K562 (cell line): ENCODE data around the gene GPR3. TPM values are rescaled to one million over a fixed set of nuclear protein-coding genes. Genes with fewer than 3 reads are reported as not detected.

ENCODE experiments used
- BMI1 ChIP-seq: fragments of 150-350 bp; IDR thresholded peaks from 2 replicates; pipeline ENCODE4 v1.6.1; 2014; ENCODE audit warnings: low read length
- CHD2 ChIP-seq: IDR thresholded peaks from 2 replicates; pipeline ENCODE4 v1.6.1; 2011; ENCODE audit warnings: low read depth, low read length
- HMG20B ChIP-seq: fragments of 250-450 bp; sonication (Bioruptor Pico); IDR thresholded peaks from 2 replicates; pipeline ENCODE4 v1.5.0; 2021; ENCODE audit warnings: mild to moderate bottlenecking
- MEIS2 ChIP-seq: fragments of 450-650 bp; IDR thresholded peaks from 2 replicates; pipeline ENCODE4 v1.6.1; 2014; ENCODE audit warnings: mild to moderate bottlenecking; ENCODE audit not compliant: partially characterized antibody
- PYGO2 ChIP-seq: fragments of 450-650 bp; IDR thresholded peaks from 2 replicates; pipeline ENCODE4 v1.6.1; 2016; ENCODE audit warnings: mild to moderate bottlenecking, missing genetic modification characterization, moderate library complexity, missing compliant biosample characterization
- SAP30 ChIP-seq: fragments of 200-600 bp; sonication (generic); IDR thresholded peaks from 2 replicates; pipeline ENCODE4 v1.6.1; 2012; ENCODE audit warnings: borderline replicate concordance, low read depth, mild to moderate bottlenecking, moderate library complexity, low read length, control low read depth, inconsistent platforms; ENCODE audit not compliant: insufficient read depth, poor library complexity, severe bottlenecking
- SRF ChIP-seq, 2 experiments: fragments of 250-450, 450-650 bp in 1 of 2; sonication (Bioruptor Pico) in 1 of 2; sonication (generic) in 1 of 2; formaldehyde crosslinking; IDR thresholded peaks; 2 replicates each; pipeline versions ENCODE4 v1.5.0 to v1.5.1; 2020 to 2022; ENCODE audit warnings: mild to moderate bottlenecking in 1 of 2, missing genetic modification reagents in 1 of 2
- ZNF347 ChIP-seq: fragments of 450-650 bp; formaldehyde crosslinking; IDR thresholded peaks from 2 replicates; pipeline ENCODE4 v1.4.0; 2020; ENCODE audit warnings: low read depth, mild to moderate bottlenecking, moderate library complexity
- polyA plus RNA-seq, 8 experiments: library from polyadenylated mRNA; depleted of rRNA in 4 of 8; stranded (reverse) in 5 of 8; unstranded in 3 of 8; fragments of >200 nt; fragmentation: Nextera tagmentation in 2 of 8; fragmentation: Illumina TruSeq in 1 of 8; extraction: Ambion mirVana in 2 of 8; extraction: Trizol in 1 of 8; gene quantifications; 2 replicates each; pipeline versions ENCODE4 v1.2.1 to v1.2.3, GENCODE V29; 2011 to 2014; ENCODE audit warnings: inconsistent platforms in 1 of 8, missing spikeins in 1 of 8
- total RNA-seq, 7 experiments: library from RNA; depleted of rRNA in 6 of 7; stranded (reverse); fragments of >200 nt in 6 of 7; fragmentation: Illumina TruSeq in 2 of 7; extraction: Trizol in 2 of 7; gene quantifications; 2 replicates each; pipeline versions ENCODE4 v1.2.1 to v1.2.3, GENCODE V29; 2011 to 2021; ENCODE audit warnings: low replicate concordance in 1 of 7
- TF ChIP-seq, protein P1 (sequence below): fragments of 200-600 bp; sonication (generic); IDR thresholded peaks from one replicate; pipeline ENCODE4 v1.6.1; 2012; ENCODE audit warnings: mild to moderate bottlenecking, low read depth, low read length, inconsistent platforms
- TF ChIP-seq, protein P2 (sequence below), 2 experiments: fragments of 450-650 bp; IDR thresholded peaks; 2 replicates each; pipeline ENCODE4 v1.6.1; 2018; ENCODE audit warnings: mild to moderate bottlenecking in 2 of 2, low read depth in 1 of 2; ENCODE audit not compliant: partially characterized antibody in 2 of 2

Gene GPR3
- total and polyA plus RNA-seq, 9 of the 15 experiments (the other 6 are each of a cell fraction or from before 2014, with no cell fraction given): 0.24 to 11.5 (median 3.7) TPM

DNA sequence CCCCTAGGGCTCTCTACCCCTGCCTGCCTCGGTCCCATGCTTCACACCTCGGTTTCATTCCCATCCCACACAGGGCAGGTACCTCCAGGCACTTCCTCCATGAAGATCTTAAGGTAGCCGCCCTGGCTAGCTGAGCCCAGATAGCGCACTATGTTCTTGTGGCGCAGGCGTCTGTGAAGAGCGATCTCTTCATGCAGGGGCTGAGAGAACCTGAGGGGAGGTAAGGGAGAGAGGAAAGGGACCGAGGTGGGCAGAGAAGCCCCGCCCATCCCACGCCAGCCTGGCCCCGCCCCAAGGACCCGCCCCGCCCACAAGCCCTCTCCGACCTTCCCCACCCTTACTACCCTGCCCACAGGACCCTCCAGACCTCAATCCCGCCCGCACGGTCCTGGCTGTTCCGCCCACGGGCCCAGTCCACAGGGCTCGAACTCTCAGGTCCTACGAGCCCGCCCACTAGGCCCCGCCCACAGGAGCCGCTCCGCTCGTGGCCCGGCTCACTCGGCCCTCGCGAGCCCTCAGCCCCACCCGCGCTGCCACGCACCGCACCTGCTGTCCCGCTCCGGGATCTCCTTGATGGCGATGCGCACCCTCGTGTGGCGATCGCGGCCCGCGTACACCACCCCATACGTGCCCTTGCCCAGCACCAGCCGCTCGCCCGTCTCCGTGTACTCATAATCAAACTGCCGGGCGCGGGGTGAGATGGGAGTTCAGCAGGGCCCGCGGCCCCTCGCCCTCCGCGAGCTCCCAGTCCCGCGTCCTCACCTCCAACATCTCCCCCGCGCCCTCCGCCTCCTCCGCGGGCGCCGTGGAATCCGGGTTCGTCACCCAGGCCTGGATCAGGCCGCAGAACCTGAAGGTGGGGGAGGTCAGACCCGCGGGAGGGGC is 32.0 kb upstream of the GPR3 start (continued):
- TF ChIP-seq, protein P1, sequence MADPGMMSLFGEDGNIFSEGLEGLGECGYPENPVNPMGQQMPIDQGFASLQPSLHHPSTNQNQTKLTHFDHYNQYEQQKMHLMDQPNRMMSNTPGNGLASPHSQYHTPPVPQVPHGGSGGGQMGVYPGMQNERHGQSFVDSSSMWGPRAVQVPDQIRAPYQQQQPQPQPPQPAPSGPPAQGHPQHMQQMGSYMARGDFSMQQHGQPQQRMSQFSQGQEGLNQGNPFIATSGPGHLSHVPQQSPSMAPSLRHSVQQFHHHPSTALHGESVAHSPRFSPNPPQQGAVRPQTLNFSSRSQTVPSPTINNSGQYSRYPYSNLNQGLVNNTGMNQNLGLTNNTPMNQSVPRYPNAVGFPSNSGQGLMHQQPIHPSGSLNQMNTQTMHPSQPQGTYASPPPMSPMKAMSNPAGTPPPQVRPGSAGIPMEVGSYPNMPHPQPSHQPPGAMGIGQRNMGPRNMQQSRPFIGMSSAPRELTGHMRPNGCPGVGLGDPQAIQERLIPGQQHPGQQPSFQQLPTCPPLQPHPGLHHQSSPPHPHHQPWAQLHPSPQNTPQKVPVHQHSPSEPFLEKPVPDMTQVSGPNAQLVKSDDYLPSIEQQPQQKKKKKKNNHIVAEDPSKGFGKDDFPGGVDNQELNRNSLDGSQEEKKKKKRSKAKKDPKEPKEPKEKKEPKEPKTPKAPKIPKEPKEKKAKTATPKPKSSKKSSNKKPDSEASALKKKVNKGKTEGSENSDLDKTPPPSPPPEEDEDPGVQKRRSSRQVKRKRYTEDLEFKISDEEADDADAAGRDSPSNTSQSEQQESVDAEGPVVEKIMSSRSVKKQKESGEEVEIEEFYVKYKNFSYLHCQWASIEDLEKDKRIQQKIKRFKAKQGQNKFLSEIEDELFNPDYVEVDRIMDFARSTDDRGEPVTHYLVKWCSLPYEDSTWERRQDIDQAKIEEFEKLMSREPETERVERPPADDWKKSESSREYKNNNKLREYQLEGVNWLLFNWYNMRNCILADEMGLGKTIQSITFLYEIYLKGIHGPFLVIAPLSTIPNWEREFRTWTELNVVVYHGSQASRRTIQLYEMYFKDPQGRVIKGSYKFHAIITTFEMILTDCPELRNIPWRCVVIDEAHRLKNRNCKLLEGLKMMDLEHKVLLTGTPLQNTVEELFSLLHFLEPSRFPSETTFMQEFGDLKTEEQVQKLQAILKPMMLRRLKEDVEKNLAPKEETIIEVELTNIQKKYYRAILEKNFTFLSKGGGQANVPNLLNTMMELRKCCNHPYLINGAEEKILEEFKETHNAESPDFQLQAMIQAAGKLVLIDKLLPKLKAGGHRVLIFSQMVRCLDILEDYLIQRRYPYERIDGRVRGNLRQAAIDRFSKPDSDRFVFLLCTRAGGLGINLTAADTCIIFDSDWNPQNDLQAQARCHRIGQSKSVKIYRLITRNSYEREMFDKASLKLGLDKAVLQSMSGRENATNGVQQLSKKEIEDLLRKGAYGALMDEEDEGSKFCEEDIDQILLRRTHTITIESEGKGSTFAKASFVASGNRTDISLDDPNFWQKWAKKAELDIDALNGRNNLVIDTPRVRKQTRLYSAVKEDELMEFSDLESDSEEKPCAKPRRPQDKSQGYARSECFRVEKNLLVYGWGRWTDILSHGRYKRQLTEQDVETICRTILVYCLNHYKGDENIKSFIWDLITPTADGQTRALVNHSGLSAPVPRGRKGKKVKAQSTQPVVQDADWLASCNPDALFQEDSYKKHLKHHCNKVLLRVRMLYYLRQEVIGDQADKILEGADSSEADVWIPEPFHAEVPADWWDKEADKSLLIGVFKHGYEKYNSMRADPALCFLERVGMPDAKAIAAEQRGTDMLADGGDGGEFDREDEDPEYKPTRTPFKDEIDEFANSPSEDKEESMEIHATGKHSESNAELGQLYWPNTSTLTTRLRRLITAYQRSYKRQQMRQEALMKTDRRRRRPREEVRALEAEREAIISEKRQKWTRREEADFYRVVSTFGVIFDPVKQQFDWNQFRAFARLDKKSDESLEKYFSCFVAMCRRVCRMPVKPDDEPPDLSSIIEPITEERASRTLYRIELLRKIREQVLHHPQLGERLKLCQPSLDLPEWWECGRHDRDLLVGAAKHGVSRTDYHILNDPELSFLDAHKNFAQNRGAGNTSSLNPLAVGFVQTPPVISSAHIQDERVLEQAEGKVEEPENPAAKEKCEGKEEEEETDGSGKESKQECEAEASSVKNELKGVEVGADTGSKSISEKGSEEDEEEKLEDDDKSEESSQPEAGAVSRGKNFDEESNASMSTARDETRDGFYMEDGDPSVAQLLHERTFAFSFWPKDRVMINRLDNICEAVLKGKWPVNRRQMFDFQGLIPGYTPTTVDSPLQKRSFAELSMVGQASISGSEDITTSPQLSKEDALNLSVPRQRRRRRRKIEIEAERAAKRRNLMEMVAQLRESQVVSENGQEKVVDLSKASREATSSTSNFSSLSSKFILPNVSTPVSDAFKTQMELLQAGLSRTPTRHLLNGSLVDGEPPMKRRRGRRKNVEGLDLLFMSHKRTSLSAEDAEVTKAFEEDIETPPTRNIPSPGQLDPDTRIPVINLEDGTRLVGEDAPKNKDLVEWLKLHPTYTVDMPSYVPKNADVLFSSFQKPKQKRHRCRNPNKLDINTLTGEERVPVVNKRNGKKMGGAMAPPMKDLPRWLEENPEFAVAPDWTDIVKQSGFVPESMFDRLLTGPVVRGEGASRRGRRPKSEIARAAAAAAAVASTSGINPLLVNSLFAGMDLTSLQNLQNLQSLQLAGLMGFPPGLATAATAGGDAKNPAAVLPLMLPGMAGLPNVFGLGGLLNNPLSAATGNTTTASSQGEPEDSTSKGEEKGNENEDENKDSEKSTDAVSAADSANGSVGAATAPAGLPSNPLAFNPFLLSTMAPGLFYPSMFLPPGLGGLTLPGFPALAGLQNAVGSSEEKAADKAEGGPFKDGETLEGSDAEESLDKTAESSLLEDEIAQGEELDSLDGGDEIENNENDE: no peak
- TF ChIP-seq BMI1 (no peak), ZNF347 (no peak), SRF (CRISPR knock-in tag; IDR thresholded peaks at IDR 0.05) (no peak), CHD2 (peak; percentile 41), PYGO2 (tag) (no peak), MEIS2 (no peak), SAP30 (no peak), HMG20B (CRISPR knock-in tag) (no peak)
- TF ChIP-seq, protein P2, sequence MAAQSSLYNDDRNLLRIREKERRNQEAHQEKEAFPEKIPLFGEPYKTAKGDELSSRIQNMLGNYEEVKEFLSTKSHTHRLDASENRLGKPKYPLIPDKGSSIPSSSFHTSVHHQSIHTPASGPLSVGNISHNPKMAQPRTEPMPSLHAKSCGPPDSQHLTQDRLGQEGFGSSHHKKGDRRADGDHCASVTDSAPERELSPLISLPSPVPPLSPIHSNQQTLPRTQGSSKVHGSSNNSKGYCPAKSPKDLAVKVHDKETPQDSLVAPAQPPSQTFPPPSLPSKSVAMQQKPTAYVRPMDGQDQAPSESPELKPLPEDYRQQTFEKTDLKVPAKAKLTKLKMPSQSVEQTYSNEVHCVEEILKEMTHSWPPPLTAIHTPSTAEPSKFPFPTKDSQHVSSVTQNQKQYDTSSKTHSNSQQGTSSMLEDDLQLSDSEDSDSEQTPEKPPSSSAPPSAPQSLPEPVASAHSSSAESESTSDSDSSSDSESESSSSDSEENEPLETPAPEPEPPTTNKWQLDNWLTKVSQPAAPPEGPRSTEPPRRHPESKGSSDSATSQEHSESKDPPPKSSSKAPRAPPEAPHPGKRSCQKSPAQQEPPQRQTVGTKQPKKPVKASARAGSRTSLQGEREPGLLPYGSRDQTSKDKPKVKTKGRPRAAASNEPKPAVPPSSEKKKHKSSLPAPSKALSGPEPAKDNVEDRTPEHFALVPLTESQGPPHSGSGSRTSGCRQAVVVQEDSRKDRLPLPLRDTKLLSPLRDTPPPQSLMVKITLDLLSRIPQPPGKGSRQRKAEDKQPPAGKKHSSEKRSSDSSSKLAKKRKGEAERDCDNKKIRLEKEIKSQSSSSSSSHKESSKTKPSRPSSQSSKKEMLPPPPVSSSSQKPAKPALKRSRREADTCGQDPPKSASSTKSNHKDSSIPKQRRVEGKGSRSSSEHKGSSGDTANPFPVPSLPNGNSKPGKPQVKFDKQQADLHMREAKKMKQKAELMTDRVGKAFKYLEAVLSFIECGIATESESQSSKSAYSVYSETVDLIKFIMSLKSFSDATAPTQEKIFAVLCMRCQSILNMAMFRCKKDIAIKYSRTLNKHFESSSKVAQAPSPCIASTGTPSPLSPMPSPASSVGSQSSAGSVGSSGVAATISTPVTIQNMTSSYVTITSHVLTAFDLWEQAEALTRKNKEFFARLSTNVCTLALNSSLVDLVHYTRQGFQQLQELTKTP (IDR thresholded peaks at IDR 0.05; ENCODE audit: low read depth in 1 of 2, partially characterized antibody in 2 of 2): no peak
